HG03378 (cell line): ENCODE data around the gene TNRC6B.
"Not testable (repeated sequence)": the region's sequence is repeated elsewhere in the genome, so short reads cannot be mapped to it uniquely, and the experiment has no call there.

Experiments used
- ATAC-seq: cut with Tn5 transposase; IDR thresholded peaks from one replicate; pipeline ENCODE4 v1.9.1; 2021; ENCODE audit warnings: mild to moderate bottlenecking, moderate library complexity; ENCODE audit not compliant: unreplicated experiment

Gene TNRC6B

GRCh38 chr22:40212121-40212520 is 34.4 kb downstream of the TNRC6B start:
- no peak for ATAC-seq

- ATAC-seq, result no peak
Observed at GRCh38 chr22:40213478-40213877, 35.8 kb downstream of the TNRC6B start.

- ATAC-seq, result no peak
Observed at GRCh38 chr22:40215266-40215665, 37.5 kb downstream of the TNRC6B start.

- ATAC-seq, result no peak
Observed at GRCh38 chr22:40216041-40216756, 38.5 kb downstream of the TNRC6B start.

GRCh38 chr22:40218152-40218551 is 40.4 kb downstream of the TNRC6B start:
- no peak for ATAC-seq

- ATAC-seq, result no peak
Observed at GRCh38 chr22:40218723-40219294, 41.1 kb downstream of the TNRC6B start.

GRCh38 chr22:40220316-40221054 is 42.8 kb downstream of the TNRC6B start:
- no peak for ATAC-seq

- ATAC-seq, result no peak
Observed at GRCh38 chr22:40221055-40221414, 43.3 kb downstream of the TNRC6B start.

- ATAC-seq, result not testable (repeated sequence)
Observed at GRCh38 chr22:40222979-40223378, 45.3 kb downstream of the TNRC6B start.

GRCh38 chr22:40224702-40225101 is 47.0 kb downstream of the TNRC6B start:
- no peak for ATAC-seq

GRCh38 chr22:40226620-40227019 is 48.9 kb downstream of the TNRC6B start:
- no peak for ATAC-seq

- ATAC-seq, result no peak
Observed at GRCh38 chr22:40231618-40232313, 54.0 kb downstream of the TNRC6B start.

GRCh38 chr22:40232624-40233023 is 54.9 kb downstream of the TNRC6B start:
- ATAC-seq, result no peak

- no peak for ATAC-seq
Observed at GRCh38 chr22:40233886-40234285, 56.2 kb downstream of the TNRC6B start.

- ATAC-seq, result no peak
Observed at GRCh38 chr22:40234658-40235057, 56.9 kb downstream of the TNRC6B start.

- ATAC-seq, result no peak
Observed at GRCh38 chr22:40235308-40235707, 57.6 kb downstream of the TNRC6B start.

- no peak for ATAC-seq
Observed at GRCh38 chr22:40236131-40236665, 58.5 kb downstream of the TNRC6B start.

GRCh38 chr22:40237241-40237640 is 59.5 kb downstream of the TNRC6B start:
- ATAC-seq, result no peak

GRCh38 chr22:40237788-40238424 is 60.2 kb downstream of the TNRC6B start:
- no peak for ATAC-seq

- no peak for ATAC-seq
Observed at GRCh38 chr22:40238425-40239344, 61.0 kb downstream of the TNRC6B start.
